Measurements from ENCODE around the gene ISG20. TPM values are rescaled to one million over a fixed set of nuclear protein-coding genes. Genes with fewer than 3 reads are reported as not detected.

ISG20 gene
- total RNA-seq, 2 experiments from 2014 or later, result 141 to 151 TPM

DNA sequence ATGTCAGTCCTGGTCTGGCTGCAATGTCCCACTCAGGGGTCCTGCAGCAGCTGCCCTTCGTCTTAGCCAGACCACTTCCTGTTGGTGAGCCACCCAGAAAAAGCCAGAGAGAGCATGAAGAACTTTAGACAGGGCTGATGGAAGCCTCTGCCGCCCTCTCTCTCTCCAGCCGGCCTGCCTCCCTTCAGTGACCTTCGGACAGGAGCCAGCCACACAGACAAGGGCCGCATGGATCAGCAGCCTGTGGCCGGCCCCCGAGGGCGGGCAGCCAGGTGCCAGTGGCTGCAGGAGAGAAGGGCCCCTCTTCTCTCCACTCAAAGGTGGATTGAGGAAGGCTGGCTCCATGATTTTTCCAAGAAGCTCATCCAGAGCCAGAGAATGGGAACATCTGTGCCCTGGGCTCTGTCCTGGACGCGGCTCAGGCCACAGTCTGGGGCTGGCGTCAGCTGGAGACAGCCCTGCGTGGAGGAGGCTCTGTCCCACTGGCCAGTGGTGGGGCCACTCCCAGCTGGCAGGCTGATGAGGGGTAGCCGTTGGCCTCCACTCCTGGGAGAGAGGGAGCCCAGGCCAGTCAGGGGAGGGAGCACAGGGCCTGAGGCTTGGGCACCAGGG is 42.9 kb downstream of the ISG20 start:
- Mint-ChIP-seq H3K4me1 (ENCODE audit: low read depth) (no peaks in the 10 kb centered on the region), H3K9me3 (ENCODE audit: insufficient read depth) (no peaks in the 10 kb centered on the region), H3K27ac (no peak overlapping the region), H3K36me3 (ENCODE audit: low read depth) (no peaks in the 10 kb centered on the region), H3K27me3 (ENCODE audit: low read depth) (peaks cover 7% of the 10 kb centered on the region), H3K4me3 (no peak overlapping the region)
- POLR2A ChIA-PET, result no interaction called here
- no peak for ATAC-seq
- DNase-seq, result no peak
- CTCF ChIA-PET, result no interaction called here

DNA sequence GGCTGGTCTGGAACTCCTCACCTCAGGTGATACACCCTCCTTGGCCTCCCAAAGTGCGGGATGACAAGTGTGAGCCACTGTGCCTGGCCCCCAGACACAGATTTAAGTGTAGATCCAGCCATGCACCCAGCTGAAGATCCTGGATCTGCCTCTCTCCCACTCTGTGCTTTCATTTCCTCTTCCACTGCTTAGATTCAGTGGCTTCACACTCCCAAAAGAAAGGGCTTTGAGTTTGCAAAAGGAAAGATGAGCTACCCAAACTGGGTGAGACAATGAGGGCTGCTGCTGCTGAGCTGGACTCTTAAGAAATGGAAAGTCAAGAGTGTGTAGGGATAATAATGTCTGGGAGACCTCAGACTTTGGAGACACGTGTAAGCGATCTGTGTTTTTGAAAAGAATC is 45.5 kb downstream of the ISG20 start:
- ATAC-seq, result no peak
- Mint-ChIP-seq H3K27ac (no peak overlapping the region), H3K4me3 (no peak overlapping the region), H3K27me3 (ENCODE audit: low read depth) (peaks cover 9% of the 10 kb centered on the region), H3K36me3 (ENCODE audit: low read depth) (no peaks in the 10 kb centered on the region), H3K4me1 (ENCODE audit: low read depth) (no peaks in the 10 kb centered on the region), H3K9me3 (ENCODE audit: insufficient read depth) (no peaks in the 10 kb centered on the region)
- CTCF ChIA-PET, result no interaction called here
- POLR2A ChIA-PET, result no interaction called here
- DNase-seq, result no peak

DNA sequence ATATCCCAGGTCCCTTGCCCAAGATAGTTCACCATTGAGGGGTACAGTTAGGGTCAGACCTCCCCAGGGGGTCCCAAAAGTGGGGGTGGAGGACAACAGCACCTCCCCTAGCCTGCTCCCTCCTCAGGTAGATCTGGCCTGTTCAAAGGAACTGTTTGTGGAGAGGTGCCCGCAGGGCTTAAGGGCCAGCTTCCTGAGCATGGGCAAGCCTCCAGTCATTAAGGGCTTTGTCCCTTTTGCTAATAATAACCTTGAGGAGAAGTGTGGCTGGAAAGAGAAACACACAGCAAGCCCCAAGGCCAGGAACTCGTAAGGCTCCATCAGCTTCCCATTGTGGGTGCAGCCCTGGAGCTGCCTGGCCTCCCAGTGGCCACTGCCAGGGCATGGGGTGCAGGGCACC is 47.4 kb downstream of the ISG20 start:
- Mint-ChIP-seq H3K36me3 (ENCODE audit: low read depth) (no peaks in the 10 kb centered on the region), H3K27me3 (ENCODE audit: low read depth) (peaks cover 11% of the 10 kb centered on the region), H3K4me1 (ENCODE audit: low read depth) (no peaks in the 10 kb centered on the region), H3K9me3 (ENCODE audit: insufficient read depth) (no peaks in the 10 kb centered on the region), H3K27ac (no peak overlapping the region), H3K4me3 (no peak overlapping the region)
- CTCF ChIA-PET, result no interaction called here
- ATAC-seq (no peak), DNase-seq (no peak)
- POLR2A ChIA-PET, result no interaction called here

DNA sequence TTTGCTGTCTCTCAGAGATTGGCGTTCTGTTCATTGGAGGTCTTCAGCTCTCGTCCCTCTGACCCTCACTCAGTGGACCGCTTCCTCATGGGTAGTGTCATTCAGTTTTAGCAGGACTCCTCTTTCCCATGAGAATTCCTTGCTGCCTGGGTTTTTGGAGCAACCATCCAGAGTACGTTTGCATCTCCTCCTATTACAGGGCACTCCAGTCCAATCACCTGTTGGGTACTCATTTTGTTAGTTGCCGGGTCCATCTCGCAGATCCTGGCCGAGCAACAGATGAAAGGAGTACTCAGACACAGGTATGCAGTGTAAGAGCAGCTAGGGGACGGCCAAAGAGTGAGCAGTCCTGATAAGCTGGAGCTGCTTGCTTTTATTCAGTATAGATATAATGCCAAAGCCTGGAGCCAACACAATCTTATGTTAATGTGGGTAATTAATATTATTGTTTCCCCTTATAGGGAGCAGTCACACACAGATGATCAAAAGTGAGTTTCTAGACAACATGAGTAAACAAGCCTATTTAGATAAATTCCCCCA is 49.6 kb downstream of the ISG20 start:
- Mint-ChIP-seq H3K27me3 (ENCODE audit: low read depth) (peaks cover 14% of the 10 kb centered on the region), H3K9me3 (ENCODE audit: insufficient read depth) (no peaks in the 10 kb centered on the region), H3K36me3 (ENCODE audit: low read depth) (no peaks in the 10 kb centered on the region), H3K4me3 (no peak overlapping the region), H3K4me1 (ENCODE audit: low read depth) (no peaks in the 10 kb centered on the region), H3K27ac (no peak overlapping the region)
- ATAC-seq (no peak), DNase-seq (no peak)
- CTCF ChIA-PET, result no interaction called here
- POLR2A ChIA-PET, result interaction anchor here (0.8 kb wide), 1 partner anchor 64 kb away, joined by 3 read pairs; no protein-coding TSS in a partner anchor

DNA sequence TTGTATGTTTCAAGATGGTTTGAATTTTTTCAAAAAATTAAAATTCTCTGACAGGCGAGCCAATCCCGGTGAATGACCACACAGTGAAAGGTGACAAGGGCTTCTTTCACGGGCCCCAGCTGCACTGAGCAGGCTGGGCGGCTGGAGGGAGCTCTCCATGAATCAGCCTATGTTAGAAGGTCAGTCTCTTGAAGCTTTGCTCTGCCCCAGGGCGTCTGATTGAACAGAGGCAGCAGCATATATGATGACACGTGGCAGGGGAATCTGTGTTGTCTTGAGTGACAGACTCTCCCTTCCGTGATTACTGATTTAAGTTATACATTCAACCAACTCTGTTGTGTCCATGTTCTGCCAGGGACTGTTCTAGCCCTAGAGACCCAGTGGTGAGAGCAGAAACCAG is 51.5 kb downstream of the ISG20 start:
- no peak overlapping the region for H3K4me3 Mint-ChIP-seq
- H3K9me3 Mint-ChIP-seq (ENCODE audit: insufficient read depth), result no peaks in the 10 kb centered on the region
- no peaks in the 10 kb centered on the region for H3K36me3 Mint-ChIP-seq (ENCODE audit: low read depth)
- H3K4me1 Mint-ChIP-seq (ENCODE audit: low read depth), result no peaks in the 10 kb centered on the region
- no peak for ATAC-seq
- H3K27me3 Mint-ChIP-seq (ENCODE audit: low read depth), result peaks cover 14% of the 10 kb centered on the region
- H3K27ac Mint-ChIP-seq, result no peak overlapping the region
- DNase-seq, result no peak
- ChIA-PET POLR2A (no interaction called here), CTCF (no interaction called here)

DNA sequence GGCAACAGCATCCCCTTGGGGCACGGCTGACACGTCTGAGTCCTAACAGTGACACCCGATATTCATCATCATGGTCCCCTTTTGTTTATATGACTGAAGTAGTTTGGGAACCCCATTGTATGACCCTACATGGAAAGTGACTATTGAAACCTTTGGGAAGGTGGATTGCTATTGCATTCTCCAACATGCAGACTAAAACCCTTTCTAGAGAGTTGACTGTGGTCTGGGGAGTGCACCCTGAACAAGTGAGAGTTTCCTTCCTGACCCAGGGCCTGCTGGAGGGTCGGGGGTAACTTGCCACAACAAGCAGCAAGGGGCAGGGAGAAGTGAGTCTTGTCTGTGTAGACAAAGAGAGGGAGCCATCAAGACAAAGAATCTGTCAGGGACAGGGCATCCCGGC is 54.4 kb downstream of the ISG20 start:
- ChIA-PET CTCF (no interaction called here), POLR2A (no interaction called here)
- H3K4me1 Mint-ChIP-seq (ENCODE audit: low read depth), result no peaks in the 10 kb centered on the region
- no peak for ATAC-seq
- peaks cover 16% of the 10 kb centered on the region for H3K27me3 Mint-ChIP-seq (ENCODE audit: low read depth)
- no peaks in the 10 kb centered on the region for H3K36me3 Mint-ChIP-seq (ENCODE audit: low read depth)
- H3K9me3 Mint-ChIP-seq (ENCODE audit: insufficient read depth), result no peaks in the 10 kb centered on the region
- DNase-seq, result no peak
- H3K4me3 Mint-ChIP-seq, result no peak overlapping the region
- H3K27ac Mint-ChIP-seq, result no peak overlapping the region

DNA sequence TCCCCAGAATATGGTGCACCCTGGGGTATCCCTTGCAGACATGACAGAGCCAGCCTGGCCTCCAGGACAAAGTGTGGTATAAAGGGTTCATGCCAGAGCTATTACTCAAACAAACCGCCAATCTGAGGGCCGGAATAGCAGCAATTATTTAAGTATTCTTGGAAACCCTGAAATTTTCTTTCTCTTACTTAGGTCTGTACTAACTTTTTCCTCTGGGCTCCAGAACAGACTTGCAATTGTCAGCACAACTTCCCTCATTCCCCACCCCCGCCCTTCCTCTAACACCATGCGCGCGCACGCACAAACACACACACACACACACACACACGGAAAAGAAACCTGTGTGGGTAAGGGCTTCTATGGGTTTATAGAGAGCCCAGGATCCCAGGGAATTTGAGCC is 56.3 kb downstream of the ISG20 start:
- Mint-ChIP-seq H3K27ac (no peak overlapping the region), H3K4me3 (no peak overlapping the region), H3K27me3 (ENCODE audit: low read depth) (peaks cover 19% of the 10 kb centered on the region), H3K36me3 (ENCODE audit: low read depth) (no peaks in the 10 kb centered on the region), H3K4me1 (ENCODE audit: low read depth) (no peaks in the 10 kb centered on the region), H3K9me3 (ENCODE audit: insufficient read depth) (no peaks in the 10 kb centered on the region)
- ATAC-seq (no peak), DNase-seq (no peak)
- POLR2A ChIA-PET, result no interaction called here
- CTCF ChIA-PET, result no interaction called here

DNA sequence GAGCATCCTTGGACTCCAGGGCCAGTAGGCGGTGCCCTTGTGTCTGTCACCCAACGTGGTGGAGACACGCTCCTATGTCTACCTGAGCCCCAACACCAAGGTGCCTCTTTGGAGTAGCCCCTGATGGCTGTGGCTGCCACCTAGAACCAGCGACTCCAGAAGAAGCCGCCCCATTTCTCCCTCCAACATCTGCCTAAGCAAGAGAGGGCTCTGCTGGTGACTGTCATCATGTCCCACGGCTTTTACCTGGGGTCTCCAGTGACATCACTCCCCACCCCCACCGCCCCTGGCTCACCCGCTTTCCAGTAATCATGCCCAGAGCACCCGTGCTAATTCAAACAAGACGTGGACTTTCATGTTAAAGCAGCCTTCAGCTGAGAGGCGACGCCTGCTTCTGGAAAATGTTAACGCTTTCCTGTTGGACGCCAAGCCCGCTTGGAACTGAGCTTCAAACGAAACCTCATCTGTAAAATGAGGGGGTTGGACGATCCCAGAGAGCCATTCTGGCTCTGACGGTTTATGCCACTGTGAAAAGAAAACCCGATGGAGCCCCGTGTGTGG is 57.0 kb downstream of the ISG20 start:
- ChIA-PET POLR2A (no interaction called here), CTCF (no interaction called here)
- Mint-ChIP-seq H3K27ac (no peak overlapping the region), H3K36me3 (ENCODE audit: low read depth) (no peaks in the 10 kb centered on the region), H3K9me3 (ENCODE audit: insufficient read depth) (no peaks in the 10 kb centered on the region), H3K27me3 (ENCODE audit: low read depth) (peaks cover 19% of the 10 kb centered on the region), H3K4me3 (no peak overlapping the region), H3K4me1 (ENCODE audit: low read depth) (no peaks in the 10 kb centered on the region)
- DNase-seq, result no peak
- ATAC-seq, result no peak

DNA sequence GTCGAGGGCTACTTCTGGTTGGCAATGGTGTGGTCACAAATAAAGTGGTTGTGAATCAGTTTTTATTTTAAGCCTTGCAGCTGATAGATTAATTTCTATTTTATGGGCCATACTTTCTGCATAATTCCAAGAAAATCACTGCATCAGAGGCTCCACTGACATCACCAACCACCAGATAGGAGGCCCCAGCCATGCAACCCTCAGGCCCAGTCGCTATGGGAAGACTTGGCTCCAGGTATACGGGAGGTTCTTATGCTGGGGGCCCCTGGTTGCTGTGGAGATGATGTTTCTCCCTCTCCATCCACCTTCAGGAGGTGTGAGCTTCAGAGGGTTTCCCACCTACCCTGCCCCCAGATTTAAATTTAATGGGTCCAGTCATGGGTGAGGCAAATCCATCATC is 57.4 kb downstream of the ISG20 start:
- Mint-ChIP-seq H3K9me3 (ENCODE audit: insufficient read depth) (no peaks in the 10 kb centered on the region), H3K27ac (no peak overlapping the region), H3K27me3 (ENCODE audit: low read depth) (peaks cover 19% of the 10 kb centered on the region), H3K4me3 (no peak overlapping the region), H3K36me3 (ENCODE audit: low read depth) (no peaks in the 10 kb centered on the region), H3K4me1 (ENCODE audit: low read depth) (no peaks in the 10 kb centered on the region)
- CTCF ChIA-PET, result interaction anchor here (1.1 kb wide), 1 partner anchor 73 kb away, joined by 6 read pairs; no protein-coding TSS in a partner anchor
- DNase-seq (no peak), ATAC-seq (no peak)
- POLR2A ChIA-PET, result no interaction called here

DNA sequence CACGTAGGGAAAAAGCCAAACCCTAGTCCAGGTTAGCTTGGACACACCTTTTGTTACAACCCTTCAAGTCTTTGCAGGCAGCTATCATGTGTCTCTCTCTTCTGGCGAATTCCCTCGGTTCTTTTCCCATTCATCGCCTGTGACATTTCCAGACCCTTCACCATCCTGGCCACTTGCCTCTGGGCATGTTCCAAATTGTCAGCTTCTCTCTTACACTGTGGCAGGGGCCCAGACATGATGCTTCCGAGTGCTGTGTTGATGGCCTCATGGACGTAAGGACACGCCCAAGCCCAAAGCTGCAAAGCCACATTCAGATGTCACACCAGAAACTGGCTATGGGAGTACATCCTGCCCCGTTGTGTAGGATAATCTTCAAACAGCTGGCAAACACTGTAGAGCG is 58.5 kb downstream of the ISG20 start:
- H3K27me3 Mint-ChIP-seq (ENCODE audit: low read depth), result peaks cover 21% of the 10 kb centered on the region
- ATAC-seq, result no peak
- ChIA-PET CTCF (interaction anchor here (1.1 kb wide), 1 partner anchor 74 kb away, joined by 6 read pairs; no protein-coding TSS in a partner anchor), POLR2A (no interaction called here)
- no peaks in the 10 kb centered on the region for H3K9me3 Mint-ChIP-seq (ENCODE audit: insufficient read depth)
- no peaks in the 10 kb centered on the region for H3K4me1 Mint-ChIP-seq (ENCODE audit: low read depth)
- H3K36me3 Mint-ChIP-seq (ENCODE audit: low read depth), result no peaks in the 10 kb centered on the region
- H3K4me3 Mint-ChIP-seq, result no peak overlapping the region
- no peak for DNase-seq
- H3K27ac Mint-ChIP-seq, result no peak overlapping the region

DNA sequence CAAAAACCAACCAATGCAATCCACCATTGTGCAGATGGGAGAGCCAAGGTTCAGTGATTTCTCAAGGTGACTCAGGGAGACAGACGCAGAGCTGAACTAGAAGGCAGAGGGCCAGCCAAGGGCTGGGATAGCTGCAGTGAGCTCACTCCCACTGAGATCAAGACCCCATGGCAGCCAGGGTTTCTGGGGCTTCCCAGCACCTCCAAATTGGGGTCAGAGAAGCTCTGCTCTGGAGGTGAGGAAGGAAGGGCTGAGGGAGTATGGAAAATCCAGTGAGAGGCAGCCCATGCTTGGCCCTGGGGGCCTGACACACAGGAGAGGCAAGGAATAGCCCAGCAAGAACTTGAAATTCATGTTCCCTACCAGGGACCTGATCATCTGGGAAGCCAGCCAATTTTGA is 61.0 kb downstream of the ISG20 start:
- Mint-ChIP-seq H3K36me3 (ENCODE audit: low read depth) (no peaks in the 10 kb centered on the region), H3K9me3 (ENCODE audit: insufficient read depth) (peaks cover 4% of the 10 kb centered on the region), H3K4me3 (no peak overlapping the region), H3K4me1 (ENCODE audit: low read depth) (peaks cover 4% of the 10 kb centered on the region), H3K27ac (no peak overlapping the region), H3K27me3 (ENCODE audit: low read depth) (peaks cover 42% of the 10 kb centered on the region)
- POLR2A ChIA-PET, result no interaction called here
- CTCF ChIA-PET, result no interaction called here
- ATAC-seq (no peak), DNase-seq (no peak)

DNA sequence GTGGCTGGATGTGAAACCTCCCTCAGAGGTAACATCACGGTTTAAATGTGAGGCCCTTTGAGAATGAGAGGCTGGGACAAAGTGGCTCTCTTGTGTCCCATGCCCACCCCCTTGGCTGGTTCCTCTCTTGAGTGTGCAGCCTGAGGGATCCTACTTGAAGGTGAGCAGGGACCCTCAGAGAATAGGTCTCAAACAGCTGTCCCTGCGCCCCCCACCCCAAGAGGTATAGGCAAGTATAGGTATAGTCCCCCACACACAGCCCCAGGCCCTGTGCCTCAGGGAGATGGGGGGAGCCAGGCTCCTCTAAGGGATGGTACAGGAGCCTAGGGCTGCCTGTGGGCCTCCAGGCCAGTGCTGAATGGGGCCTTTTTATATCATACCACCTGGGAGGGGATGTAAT is 61.9 kb downstream of the ISG20 start:
- Mint-ChIP-seq H3K4me1 (ENCODE audit: low read depth) (peaks cover 6% of the 10 kb centered on the region), H3K36me3 (ENCODE audit: low read depth) (no peaks in the 10 kb centered on the region), H3K4me3 (no peak overlapping the region), H3K27me3 (ENCODE audit: low read depth) (peaks cover 45% of the 10 kb centered on the region), H3K9me3 (ENCODE audit: insufficient read depth) (peaks cover 4% of the 10 kb centered on the region), H3K27ac (no peak overlapping the region)
- no peak for ATAC-seq
- ChIA-PET POLR2A (no interaction called here), CTCF (interaction anchor here (1.6 kb wide), 1 partner anchor 76 kb away, joined by 7 read pairs; no protein-coding TSS in a partner anchor)
- no peak for DNase-seq

Measured in activated CD8-positive, alpha-beta T cell treated with anti-CD3 and anti-CD28 coated beads, Interleukin-2, amount 10 ng/mL, durations not matched to agents 7 days and 5 days (primary cell).